Brain pericyte (primary cell): ENCODE data around the gene RBBP5.

Experiments
- DNase-seq: peaks from one replicate; pipeline ENCODE4 v3.0.0-alpha.2; 2012; ENCODE audit warnings: low read depth, low spot score

RBBP5 gene

GRCh38 chr1:205074513-205074912, 47.3 kb downstream of the RBBP5 start:
- no peak for DNase-seq

- no peak for DNase-seq
Measured at GRCh38 chr1:205074084-205074483, 47.7 kb downstream of the RBBP5 start.

GRCh38 chr1:205073511-205073910, 48.3 kb downstream of the RBBP5 start:
- no peak for DNase-seq

- no peak for DNase-seq
Measured at GRCh38 chr1:205072881-205073280, 48.9 kb downstream of the RBBP5 start.

GRCh38 chr1:205072286-205072685, 49.5 kb downstream of the RBBP5 start:
- DNase-seq: no peak

GRCh38 chr1:205071801-205072200, 50.0 kb downstream of the RBBP5 start:
- DNase-seq: no peak

GRCh38 chr1:205071028-205071409, 50.8 kb downstream of the RBBP5 start:
- no peak for DNase-seq

GRCh38 chr1:205069371-205070125, 52.2 kb downstream of the RBBP5 start:
- no peak for DNase-seq

GRCh38 chr1:205068457-205069040, 53.2 kb downstream of the RBBP5 start:
- no peak for DNase-seq

- no peak for DNase-seq
Measured at GRCh38 chr1:205068001-205068400, 53.8 kb downstream of the RBBP5 start.

- DNase-seq: no peak
Measured at GRCh38 chr1:205067031-205067430, 54.7 kb downstream of the RBBP5 start.

GRCh38 chr1:205066141-205066818, 55.5 kb downstream of the RBBP5 start:
- DNase-seq: no peak

- no peak for DNase-seq
Measured at GRCh38 chr1:205065666-205066065, 56.1 kb downstream of the RBBP5 start.

GRCh38 chr1:205064741-205065316, 56.9 kb downstream of the RBBP5 start:
- DNase-seq: no peak

- no peak for DNase-seq
Measured at GRCh38 chr1:205064301-205064700, 57.5 kb downstream of the RBBP5 start.

- no peak for DNase-seq
Measured at GRCh38 chr1:205062895-205063294, 58.9 kb downstream of the RBBP5 start.

- DNase-seq: no peak
Measured at GRCh38 chr1:205062319-205062718, 59.5 kb downstream of the RBBP5 start.

GRCh38 chr1:205061665-205062069, 60.1 kb downstream of the RBBP5 start:
- no peak for DNase-seq

- no peak for DNase-seq
Measured at GRCh38 chr1:205061227-205061626, 60.6 kb downstream of the RBBP5 start.

GRCh38 chr1:205060746-205061145, 61.0 kb downstream of the RBBP5 start:
- no peak for DNase-seq

GRCh38 chr1:205059660-205060059, 62.1 kb downstream of the RBBP5 start:
- no peak for DNase-seq

- DNase-seq: no peak
Measured at GRCh38 chr1:205058853-205059252, 62.9 kb downstream of the RBBP5 start.
